ENCODE data around the gene P2RY2.

Gene P2RY2

DNA sequence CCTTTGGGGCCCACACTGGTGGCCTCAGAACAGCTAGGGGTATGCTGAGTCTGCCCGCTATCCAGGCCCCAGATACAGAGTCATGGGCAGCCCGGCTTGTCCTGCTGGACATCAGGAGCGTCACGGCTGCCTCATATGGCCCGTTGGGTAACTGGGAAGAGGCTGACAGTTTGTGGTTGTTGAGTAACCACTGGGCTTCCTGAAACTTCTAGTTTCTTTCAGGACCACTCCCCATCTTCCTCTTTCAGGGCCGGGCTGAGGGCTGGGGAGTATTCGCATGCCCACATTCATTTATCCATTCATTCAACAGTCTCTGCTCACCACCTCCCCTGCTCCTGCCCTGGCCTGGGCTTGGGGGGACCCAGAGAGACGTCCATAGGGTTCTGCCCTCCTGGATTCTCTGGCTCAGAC, 13.4 kb upstream of the P2RY2 start:
- DNase-seq (ENCODE audit: low read depth in 1 of 2, low spot score in 1 of 2), result no peak

DNA sequence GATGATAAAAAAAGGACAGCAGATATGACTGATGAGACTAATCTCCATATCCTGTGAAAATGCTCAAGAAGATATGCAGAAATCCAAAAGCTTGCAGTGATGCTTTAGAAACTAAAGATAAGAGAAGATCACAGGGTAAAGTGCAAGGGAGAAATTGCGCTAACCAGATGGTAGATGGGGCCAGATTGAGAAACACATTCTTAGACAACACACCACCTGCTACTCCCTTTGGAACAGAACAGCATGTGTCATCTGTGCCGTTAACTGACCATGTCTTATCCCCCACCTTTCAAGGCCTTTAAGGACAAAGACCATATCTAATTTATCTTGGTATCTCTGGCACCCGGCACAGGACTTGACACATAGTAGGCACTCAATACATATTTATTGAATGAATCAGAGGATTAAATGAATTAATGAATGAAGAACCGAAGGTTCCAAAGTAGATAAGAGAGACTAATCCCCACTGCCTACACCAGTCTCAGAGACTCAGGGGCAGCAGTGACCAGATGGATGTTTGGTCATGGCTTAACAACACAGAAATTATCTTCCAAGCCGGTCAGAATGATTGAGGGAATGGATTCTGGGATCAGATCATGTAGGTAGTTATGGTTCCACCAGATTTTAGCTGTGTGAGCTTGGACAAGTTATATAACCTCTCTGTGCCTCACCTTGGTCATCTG, 12.3 kb upstream of the P2RY2 start:
- DNase-seq (ENCODE audit: low read depth in 1 of 2, low spot score in 1 of 2), result no peak

GRCh38 chr11:73206801-73207200, 11.3 kb upstream of the P2RY2 start:
- no peak for DNase-seq (ENCODE audit: low read depth in 1 of 2, low spot score in 1 of 2)

GRCh38 chr11:73209892-73210291, 8.2 kb upstream of the P2RY2 start:
- no peak for DNase-seq (ENCODE audit: low read depth in 1 of 2, low spot score in 1 of 2)

DNA sequence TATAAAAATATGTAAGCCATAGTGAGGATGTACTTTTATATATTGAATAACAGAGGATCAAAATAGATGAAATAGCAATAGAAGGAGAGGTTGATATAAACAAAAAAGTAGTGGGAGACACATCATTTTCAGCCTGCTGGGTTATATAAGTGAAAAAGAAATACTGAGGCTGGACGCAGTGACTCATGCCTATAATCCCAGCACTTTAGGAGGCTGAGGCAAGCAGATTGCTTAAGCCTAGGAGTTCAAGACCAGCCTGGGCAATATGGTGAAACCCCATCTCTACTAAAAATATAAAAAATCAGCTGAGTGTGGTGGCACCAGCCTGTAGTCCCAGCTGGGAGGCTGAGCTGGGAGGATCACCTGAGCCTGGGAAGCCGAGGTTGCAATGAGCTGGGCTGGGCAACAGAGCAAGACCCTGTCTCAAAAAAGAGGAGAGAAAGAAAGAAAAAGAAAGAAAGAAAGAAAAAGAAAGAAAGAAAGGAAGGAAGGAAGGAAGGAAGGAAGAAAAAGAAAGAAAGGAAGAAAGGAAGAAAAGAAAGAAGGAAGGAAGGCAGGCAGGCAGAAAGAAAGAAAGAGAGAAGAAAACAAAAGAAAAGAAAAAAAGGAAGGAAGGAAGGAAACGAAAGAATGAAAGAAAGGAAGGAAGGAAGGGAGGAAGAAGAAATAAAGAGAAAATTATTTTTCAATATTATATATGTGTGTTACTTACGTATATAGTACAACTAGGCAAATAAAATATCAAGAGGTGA, 7.0 kb upstream of the P2RY2 start:
- DNase-seq (ENCODE audit: low read depth in 1 of 2, low spot score in 1 of 2), result no peak

DNA sequence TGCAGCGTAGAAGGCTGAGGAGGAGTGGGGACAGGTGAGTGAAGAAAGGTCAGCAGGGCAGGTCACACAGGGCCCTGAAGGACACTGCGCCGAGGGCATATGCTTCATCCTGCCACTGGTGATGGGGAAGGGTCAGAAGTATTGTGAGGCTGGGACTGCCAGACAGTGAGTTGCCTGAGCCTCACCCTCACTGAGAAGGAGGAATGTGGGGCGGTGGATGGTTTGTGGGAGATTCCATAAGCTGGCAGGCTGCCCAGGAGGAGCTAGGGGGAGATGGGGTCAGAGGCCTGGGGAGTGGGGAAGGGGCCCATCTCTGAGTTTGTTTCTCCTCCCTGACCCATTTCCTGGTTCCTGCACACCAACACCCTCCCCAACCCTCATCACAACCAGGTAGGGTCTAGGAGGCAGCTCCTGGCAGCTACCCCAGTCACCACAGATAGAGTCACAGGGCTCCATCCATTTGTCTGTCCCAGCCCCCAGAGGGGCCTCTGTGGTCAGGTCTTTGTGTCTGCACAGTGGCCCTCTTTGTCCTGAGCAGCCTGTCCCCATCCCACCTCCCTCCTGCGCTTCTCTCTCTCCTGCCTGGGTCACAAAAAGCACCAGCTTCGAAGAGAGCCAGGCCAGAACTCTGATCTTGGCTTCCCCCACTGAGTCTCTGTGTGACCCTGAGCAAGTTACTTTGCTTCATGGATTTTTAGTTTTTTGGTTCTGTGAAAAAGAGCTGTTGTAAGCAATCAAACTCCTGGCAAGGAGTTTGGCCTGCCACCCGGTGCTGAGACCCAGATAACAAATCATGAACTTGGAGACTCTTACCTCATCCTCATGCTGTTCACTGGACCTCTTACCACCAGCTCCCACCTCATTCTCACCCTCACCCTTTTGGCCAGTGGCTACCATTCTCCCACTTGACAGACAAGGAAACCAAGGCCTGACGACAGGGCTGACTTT, 4.6 kb upstream of the P2RY2 start:
- no peak for DNase-seq (ENCODE audit: low read depth in 1 of 2, low spot score in 1 of 2)

- DNase-seq (ENCODE audit: low read depth in 1 of 2, low spot score in 1 of 2), result no peak
Observed at GRCh38 chr11:73215191-73216134, 2.6 kb upstream of the P2RY2 start.

- DNase-seq (ENCODE audit: low read depth in 1 of 2, low spot score in 1 of 2), result no peak
Observed at GRCh38 chr11:73216465-73216864, 1.6 kb upstream of the P2RY2 start.

- DNase-seq (ENCODE audit: low read depth in 1 of 2, low spot score in 1 of 2), result no peak
Observed at GRCh38 chr11:73217131-73217809, 811 bp upstream of the P2RY2 start.

DNA sequence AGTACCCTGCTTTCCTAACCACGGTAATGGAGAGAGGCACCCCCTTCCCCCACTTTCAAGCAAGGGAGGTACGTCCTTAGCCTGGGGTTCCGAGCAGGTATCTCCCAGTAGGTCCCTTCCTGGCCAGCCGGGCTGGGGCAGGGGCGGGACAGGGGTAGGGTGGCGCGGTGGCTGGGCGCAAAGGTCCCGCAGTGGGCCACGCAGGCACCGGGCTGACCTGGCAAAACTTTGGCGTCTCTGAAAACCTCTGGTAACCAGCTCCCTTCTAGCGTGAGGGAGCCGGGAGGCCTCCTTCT, 323 bp upstream of the P2RY2 start:
- DNase-seq (ENCODE audit: low read depth in 1 of 2, low spot score in 1 of 2), result no peak

- no peak for DNase-seq (ENCODE audit: low read depth in 1 of 2, low spot score in 1 of 2)
Observed at GRCh38 chr11:73218830-73219215, 742 bp downstream of the P2RY2 start.

- DNase-seq (ENCODE audit: low read depth in 1 of 2, low spot score in 1 of 2), result no peak
Observed at GRCh38 chr11:73219396-73220285, 1.6 kb downstream of the P2RY2 start.

DNA sequence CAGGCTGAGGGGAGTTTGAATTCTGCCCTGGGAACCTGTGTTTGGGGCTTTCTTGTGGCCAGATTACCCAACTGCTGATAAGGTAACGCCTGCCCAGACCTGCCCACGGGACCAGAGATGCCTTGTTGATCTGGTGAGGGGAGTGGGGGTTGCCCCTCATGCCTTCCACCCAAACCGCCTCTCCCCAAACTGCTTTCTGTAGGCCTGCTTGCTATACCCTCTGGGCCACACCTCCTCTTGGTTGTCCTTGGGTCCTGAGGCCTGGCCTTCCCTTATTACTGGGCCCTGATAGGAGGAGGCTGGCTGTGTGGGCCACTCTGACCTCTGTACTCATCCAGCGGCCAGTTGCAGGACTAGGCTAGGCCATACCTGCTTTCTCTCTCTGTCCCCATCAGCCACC, 3.4 kb downstream of the P2RY2 start:
- no peak for DNase-seq (ENCODE audit: low read depth in 1 of 2, low spot score in 1 of 2)

GRCh38 chr11:73221996-73222395, 3.9 kb downstream of the P2RY2 start:
- no peak for DNase-seq (ENCODE audit: low read depth in 1 of 2, low spot score in 1 of 2)

DNA sequence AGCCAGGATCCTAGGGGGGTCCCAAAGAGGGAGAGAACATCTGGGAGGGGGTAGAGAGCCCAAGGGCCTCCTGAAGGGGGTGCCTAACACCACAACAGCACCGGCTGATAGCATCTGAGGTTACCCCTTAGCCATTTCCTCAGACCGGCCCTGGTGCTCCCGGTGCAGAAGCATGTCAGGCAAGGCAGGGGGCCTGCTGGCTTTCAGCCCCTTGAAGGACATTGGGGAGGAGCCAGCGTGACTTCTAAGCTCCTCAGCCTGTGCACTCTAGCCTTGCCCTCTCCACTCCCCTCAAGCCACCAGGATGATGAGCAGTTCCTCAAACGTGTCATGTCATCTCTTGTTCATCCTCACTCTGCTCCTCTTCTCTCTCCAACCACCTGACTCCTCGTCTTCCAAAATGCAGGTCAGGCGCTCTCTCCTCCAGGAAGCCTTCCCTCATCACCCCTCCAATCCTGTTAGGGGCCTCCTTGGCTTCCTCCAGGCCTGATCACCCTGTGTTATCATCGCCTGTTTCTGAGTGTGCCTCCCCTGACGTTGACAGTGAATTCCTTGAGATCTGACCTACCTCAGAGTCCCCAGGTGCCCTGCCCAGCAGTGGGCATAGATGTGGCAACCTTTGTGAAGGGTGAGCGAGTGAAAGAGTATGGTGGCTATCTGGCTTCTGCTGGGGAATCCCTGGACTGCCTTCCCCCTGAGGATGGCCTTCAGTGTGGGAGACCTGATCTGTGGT, 6.1 kb downstream of the P2RY2 start:
- no peak for DNase-seq (ENCODE audit: low read depth in 1 of 2, low spot score in 1 of 2)

GRCh38 chr11:73225001-73225686, 7.1 kb downstream of the P2RY2 start:
- no peak for DNase-seq (ENCODE audit: low read depth in 1 of 2, low spot score in 1 of 2)

DNA sequence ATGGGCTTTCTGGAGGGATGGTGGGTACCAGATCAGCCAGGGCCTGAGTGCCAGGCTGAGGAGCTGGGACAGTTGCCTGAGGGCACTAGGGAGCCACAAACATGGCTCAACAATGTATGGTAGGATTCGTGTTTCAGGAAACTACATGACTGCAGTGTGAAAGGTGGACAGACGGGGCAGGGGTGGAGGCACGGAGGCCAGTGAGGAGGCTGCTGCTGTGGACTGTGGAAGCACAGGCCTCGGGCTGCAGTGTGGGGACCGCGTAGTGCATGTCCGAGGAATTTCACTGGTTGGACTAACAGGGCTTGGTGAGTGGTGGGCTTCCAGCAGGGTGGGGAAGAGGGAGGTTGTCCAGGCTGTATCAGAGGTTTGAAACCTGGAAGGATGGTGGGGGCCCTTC, 7.8 kb downstream of the P2RY2 start:
- DNase-seq (ENCODE audit: low read depth in 1 of 2, low spot score in 1 of 2), result no peak
